ENCODE results near the gene CACNG7.

DNA sequence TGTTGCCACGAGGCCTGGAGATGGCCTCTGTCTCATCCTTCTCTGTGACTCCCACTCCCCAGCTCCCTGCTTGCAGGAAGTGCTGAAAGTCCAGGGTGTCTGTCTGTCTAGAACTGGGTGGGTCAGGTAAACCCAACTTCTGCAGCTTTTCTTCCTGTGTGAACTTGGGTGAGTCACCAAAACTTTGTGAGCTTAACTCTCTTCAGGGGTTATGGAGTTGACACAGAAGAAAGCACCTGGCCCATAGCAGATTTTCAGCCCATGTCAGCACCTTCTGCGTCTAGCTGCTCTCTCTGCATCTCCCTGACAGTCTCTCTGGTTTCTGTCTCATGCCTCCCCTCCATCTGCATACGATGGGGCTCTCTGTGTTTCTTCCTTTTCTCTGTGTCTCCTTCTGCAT is 4.2 kb upstream of the CACNG7 start:
- TF ChIP-seq, protein P1, sequence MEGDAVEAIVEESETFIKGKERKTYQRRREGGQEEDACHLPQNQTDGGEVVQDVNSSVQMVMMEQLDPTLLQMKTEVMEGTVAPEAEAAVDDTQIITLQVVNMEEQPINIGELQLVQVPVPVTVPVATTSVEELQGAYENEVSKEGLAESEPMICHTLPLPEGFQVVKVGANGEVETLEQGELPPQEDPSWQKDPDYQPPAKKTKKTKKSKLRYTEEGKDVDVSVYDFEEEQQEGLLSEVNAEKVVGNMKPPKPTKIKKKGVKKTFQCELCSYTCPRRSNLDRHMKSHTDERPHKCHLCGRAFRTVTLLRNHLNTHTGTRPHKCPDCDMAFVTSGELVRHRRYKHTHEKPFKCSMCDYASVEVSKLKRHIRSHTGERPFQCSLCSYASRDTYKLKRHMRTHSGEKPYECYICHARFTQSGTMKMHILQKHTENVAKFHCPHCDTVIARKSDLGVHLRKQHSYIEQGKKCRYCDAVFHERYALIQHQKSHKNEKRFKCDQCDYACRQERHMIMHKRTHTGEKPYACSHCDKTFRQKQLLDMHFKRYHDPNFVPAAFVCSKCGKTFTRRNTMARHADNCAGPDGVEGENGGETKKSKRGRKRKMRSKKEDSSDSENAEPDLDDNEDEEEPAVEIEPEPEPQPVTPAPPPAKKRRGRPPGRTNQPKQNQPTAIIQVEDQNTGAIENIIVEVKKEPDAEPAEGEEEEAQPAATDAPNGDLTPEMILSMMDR (conservative IDR thresholded peaks at IDR 0.05; ENCODE audit: low read length): no peak
- TF ChIP-seq EZH2phosphoT487 (IDR thresholded peaks at IDR 0.05; ENCODE audit: borderline replicate concordance, low read depth, low read length): no peak

All from OCI-LY7 (cell line).